Esophagus muscularis mucosa (tissue), 4 donors: ENCODE data around the gene NUDT14. TPM values are rescaled to one million over a fixed set of nuclear protein-coding genes. Genes with fewer than 3 reads are reported as not detected.

Experiments used
- DNase-seq: peaks from one replicate; pipeline ENCODE4 v3.0.0-alpha.2; 2017; ENCODE audit errors: extremely low spot score
- H3K27ac ChIP-seq, 4 donors: fragments of 200-600 bp; sonication (generic); replicated peaks in 1 of 4; 1 replicate in 3 of 4; 2 replicates in 1 of 4; pipeline ENCODE4 v1.5.1; 2016 to 2019; ENCODE audit warnings: mild to moderate bottlenecking in 1 of 4
- H3K27me3 ChIP-seq, 4 donors: fragments of 200-600 bp; sonication (generic); one replicate each; pipeline versions ENCODE4 v1.5.1 to v1.6.0; 2016 to 2019
- H3K36me3 ChIP-seq, 4 donors: fragments of 200-600 bp; sonication (generic); one replicate each; pipeline ENCODE4 v1.5.1; 2016 to 2019
- H3K4me1 ChIP-seq, 4 donors: fragments of 200-600 bp; sonication (generic); one replicate each; pipeline ENCODE4 v1.5.1; 2016 to 2019
- H3K4me3 ChIP-seq, 4 donors: fragments of 200-600 bp; sonication (generic); 1 replicate in 2 of 4; 2 replicates in 2 of 4; pipeline ENCODE4 v1.5.1; 2016 to 2019; ENCODE audit warnings: mild to moderate bottlenecking in 4 of 4, moderate library complexity in 1 of 4
- H3K9me3 ChIP-seq, 4 donors: fragments of 200-600 bp; sonication (generic); 1 replicate in 3 of 4; 2 replicates in 1 of 4; pipeline ENCODE4 v1.5.1; 2016 to 2019
- CTCF ChIP-seq, 3 experiments: fragments of 200-600 bp in 2 of 3; fragments of 450-650 bp in 1 of 3; sonication (generic) in 2 of 3; IDR thresholded peaks; one replicate each; pipeline ENCODE4 v1.5.1; 2017 to 2019; ENCODE audit warnings: antibody characterized with exemption in 3 of 3, mild to moderate bottlenecking in 2 of 3, moderate library complexity in 1 of 3
- EP300 ChIP-seq: sonication (generic); formaldehyde crosslinking; IDR thresholded peaks from one replicate; pipeline ENCODE4 v1.6.1; 2017; ENCODE audit warnings: antibody characterized with exemption
- POLR2A ChIP-seq: fragments of 450-650 bp; IDR thresholded peaks from one replicate; pipeline ENCODE4 v1.6.1; 2017; ENCODE audit warnings: antibody characterized with exemption, moderate library complexity, mild to moderate bottlenecking, low read depth
- POLR2AphosphoS5 ChIP-seq, 2 donors: sonication (generic); formaldehyde crosslinking; IDR thresholded peaks; one replicate each; pipeline ENCODE4 v1.6.1; 2017; ENCODE audit warnings: antibody characterized with exemption in 2 of 2
- WGBS: methylation state at CpG from one replicate; pipeline ENCODE4 v1.1.5; 2018; 5-methylcytosine and 5-hydroxymethylcytosine counted together
- intact Hi-C: fragments of 100-400 bp; cut with DNase I; formaldehyde crosslinking; loops from one replicate; pipeline ENCODE4 v1.15.1; 2023
- total RNA-seq, 4 donors: library from RNA; depleted of rRNA; stranded (reverse); fragments of >200 nt; gene quantifications; one replicate each; pipeline versions ENCODE4 v1.1.0 to v1.2.1, GENCODE V29; 2016

Gene NUDT14
- total RNA-seq, 4 donors from 2014 or later, result 2.1 to 6.2 (median 5.8) TPM

DNA sequence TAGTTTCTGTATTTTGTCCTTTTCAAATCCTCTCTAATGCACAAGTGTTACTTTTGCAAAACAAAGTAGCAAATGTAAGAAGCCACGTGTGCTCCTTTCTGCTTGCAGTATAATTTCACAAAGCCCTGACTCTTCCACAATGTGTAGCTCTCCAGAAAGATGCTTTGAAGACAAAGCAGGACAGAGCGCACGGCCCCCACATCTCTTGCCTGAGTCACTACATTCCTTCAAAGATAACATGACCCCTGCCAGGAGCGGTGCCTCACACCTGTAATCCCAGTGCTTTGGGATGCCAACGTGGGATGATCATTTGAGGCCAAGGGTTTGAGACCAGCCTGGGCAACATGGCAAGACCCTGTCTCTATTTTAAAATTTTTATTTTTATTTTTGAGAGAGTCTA lies 53.1 kb downstream of the NUDT14 start:
- H3K36me3 ChIP-seq, result no peaks in the 10 kb centered on the region
- no peak overlapping the region for H3K4me3 ChIP-seq
- TF ChIP-seq CTCF (IDR thresholded peaks at IDR 0.05) (no peak), POLR2A (no peak), EP300 (no peak), POLR2AphosphoS5 (IDR thresholded peaks at IDR 0.05) (no peak)
- H3K9me3 ChIP-seq, result peaks cover 0 to 18% (median 8%) of the 10 kb centered on the region in 4 donors
- no peak overlapping the region for H3K27ac ChIP-seq
- intact Hi-C loops, result no loop called here
- peaks cover 0 to 17% (median 2%) of the 10 kb centered on the region in 4 donors for H3K27me3 ChIP-seq
- WGBS, result 61% methylated on average over 5 of the region's 5 CpGs
- peaks cover 0 to 6% (median 4%) of the 10 kb centered on the region in 4 donors for H3K4me1 ChIP-seq
- DNase-seq, result no peak

- TF ChIP-seq EP300 (no peak), POLR2AphosphoS5 (IDR thresholded peaks at IDR 0.05) (no peak)
- peaks cover 0 to 6% (median 4%) of the 10 kb centered on the region in 4 donors for H3K4me1 ChIP-seq
- DNase-seq, result no peak
- H3K9me3 ChIP-seq, result peaks cover 0 to 20% (median 17%) of the 10 kb centered on the region in 4 donors
- H3K36me3 ChIP-seq, result no peaks in the 10 kb centered on the region
- no peak overlapping the region for H3K27ac ChIP-seq
- H3K27me3 ChIP-seq, result peaks cover 0 to 16% (median 2%) of the 10 kb centered on the region in 4 donors
- no peak overlapping the region for H3K4me3 ChIP-seq
- intact Hi-C loops, result no loop called here
- 44% methylated on average over 9 of the region's 9 CpGs for WGBS
These were observed 54.2 kb downstream of the NUDT14 start for GRCh38 chr14:105126981-105127329.

DNA sequence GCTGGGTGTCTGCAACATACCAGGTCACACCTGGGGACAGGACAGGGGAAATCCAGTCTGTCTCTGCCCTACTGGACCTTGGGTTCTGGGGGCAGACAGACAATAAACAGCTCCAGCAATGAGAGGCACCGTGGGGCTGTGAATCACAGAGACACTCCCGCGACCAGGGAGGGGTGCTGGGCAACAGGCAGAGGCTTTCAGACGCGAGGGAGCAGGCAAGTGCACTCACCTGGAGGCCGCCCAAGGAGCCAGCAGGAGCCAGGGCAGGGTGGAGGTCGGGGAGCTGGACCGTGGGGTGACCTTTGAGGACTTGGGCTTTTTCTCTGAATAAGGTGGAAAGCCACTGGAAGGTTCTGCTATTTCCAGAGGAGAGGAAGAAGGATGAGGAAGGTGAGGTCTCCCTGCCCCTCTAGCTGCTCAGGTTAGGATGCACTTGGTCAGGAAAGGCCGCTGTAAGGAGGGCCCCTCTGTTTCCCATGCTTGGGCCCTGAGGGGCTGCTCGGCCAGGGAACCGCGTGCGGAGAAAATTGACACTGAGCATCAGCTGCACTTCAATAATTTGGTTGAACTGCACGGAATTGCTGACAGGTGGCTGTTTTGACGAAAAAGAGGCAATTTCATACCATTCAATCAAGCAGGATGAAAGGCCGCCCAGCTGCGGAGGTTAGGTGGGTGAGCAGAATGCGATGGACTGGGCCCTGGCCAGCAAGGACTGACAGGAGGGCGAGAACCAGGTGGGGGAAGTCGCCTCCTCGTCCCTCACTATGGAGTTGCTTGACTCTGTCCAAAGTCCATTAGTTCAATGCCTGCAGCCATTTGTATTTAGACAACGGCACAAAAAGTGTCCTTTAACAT lies 54.8 kb downstream of the NUDT14 start:
- DNase-seq, result no peak
- H3K9me3 ChIP-seq, result peaks cover 0 to 23% (median 18%) of the 10 kb centered on the region in 4 donors

DNA sequence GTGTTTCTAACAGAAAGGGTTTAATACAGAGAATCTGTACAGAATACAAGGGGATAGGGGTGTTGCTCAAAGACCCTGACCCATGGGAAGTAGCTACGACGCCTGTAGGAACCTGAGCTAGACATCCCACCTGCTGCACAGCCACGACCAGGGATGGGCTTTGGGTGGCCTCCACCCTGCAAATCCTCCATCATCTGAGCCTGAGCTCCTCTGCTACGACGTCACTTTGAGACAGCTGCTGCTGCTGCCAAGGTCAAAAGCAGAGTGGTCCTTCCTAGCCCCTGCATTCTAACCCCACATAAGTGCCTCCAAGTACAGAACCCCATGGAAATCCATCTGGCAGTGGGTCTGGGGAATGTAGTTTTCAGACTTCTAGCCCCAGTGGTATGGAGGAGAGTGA lies 56.3 kb downstream of the NUDT14 start:
- intact Hi-C loops, result no loop called here
- TF ChIP-seq EP300, result no peak
- TF ChIP-seq POLR2A, result no peak
- TF ChIP-seq POLR2AphosphoS5 (IDR thresholded peaks at IDR 0.05), result no peak
- no peak for TF ChIP-seq CTCF (IDR thresholded peaks at IDR 0.05)
- 71% methylated on average over 5 of the region's 5 CpGs for WGBS

More for the DNA sequence above, 54.8 kb downstream of the NUDT14 start:
- 72% methylated on average over 22 of the region's 22 CpGs for WGBS
- H3K4me3 ChIP-seq, result no peak overlapping the region
- no peak for TF ChIP-seq POLR2A
- TF ChIP-seq CTCF (IDR thresholded peaks at IDR 0.05), result no peak
- no peak for TF ChIP-seq EP300
- no peak for TF ChIP-seq POLR2AphosphoS5 (IDR thresholded peaks at IDR 0.05)
- H3K4me1 ChIP-seq, result peaks cover 0 to 6% (median 4%) of the 10 kb centered on the region in 4 donors
- H3K27ac ChIP-seq, result no peak overlapping the region
- no peaks in the 10 kb centered on the region for H3K36me3 ChIP-seq
- intact Hi-C loops, result no loop called here
- H3K27me3 ChIP-seq, result peaks cover 0 to 13% (median 2%) of the 10 kb centered on the region in 4 donors

DNA sequence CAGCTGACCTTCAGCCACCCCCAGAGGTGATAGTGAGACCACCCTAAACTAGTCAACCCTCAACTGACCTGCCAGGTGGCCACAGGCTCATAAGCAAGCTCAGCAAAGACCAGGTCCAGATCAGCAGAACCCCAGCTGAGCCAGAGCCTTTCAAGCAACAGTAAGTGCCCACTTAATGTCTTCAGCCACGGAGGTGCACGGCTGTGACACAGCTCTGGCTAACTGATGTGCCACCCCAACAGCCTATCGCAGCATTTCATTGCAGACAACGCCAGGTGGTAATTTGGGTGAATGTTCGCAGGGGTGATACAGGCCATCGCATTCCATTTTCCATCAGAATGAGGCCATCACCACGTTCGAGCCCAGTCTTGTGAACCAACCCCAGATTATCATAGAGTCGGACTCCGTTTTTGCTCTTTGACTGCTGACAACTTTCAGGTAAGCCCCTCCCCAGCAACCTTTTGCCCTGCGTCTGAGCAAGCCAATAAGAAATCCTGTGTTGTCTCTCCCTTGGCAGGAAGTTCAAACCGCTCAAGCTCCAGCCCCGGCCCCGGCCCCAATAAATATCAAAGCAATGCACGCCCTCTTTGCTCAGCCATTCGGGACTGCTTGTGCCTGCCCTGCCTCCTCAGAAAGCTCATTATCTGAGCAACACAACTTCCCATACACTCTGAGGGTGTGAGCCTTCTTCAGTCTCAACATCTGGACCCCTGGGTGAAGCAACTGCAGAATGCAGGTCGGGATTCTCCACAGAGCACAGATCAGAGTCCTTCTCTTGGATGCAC lies 56.9 kb downstream of the NUDT14 start:
- intact Hi-C loops, result no loop called here
- 76% methylated on average over 15 of the region's 17 CpGs for WGBS
- peaks cover 0 to 6% (median 4%) of the 10 kb centered on the region in 4 donors for H3K4me1 ChIP-seq

More for the DNA sequence above, 56.3 kb downstream of the NUDT14 start:
- no peak overlapping the region for H3K27ac ChIP-seq
- DNase-seq, result no peak
- peaks cover 0 to 20% (median 2%) of the 10 kb centered on the region in 4 donors for H3K27me3 ChIP-seq
- peaks cover 0 to 6% (median 4%) of the 10 kb centered on the region in 4 donors for H3K4me1 ChIP-seq
- H3K9me3 ChIP-seq, result peaks cover 0 to 23% (median 17%) of the 10 kb centered on the region in 4 donors
- no peak overlapping the region for H3K4me3 ChIP-seq
- no peaks in the 10 kb centered on the region for H3K36me3 ChIP-seq

More for the DNA sequence above, 56.9 kb downstream of the NUDT14 start:
- TF ChIP-seq POLR2AphosphoS5 (IDR thresholded peaks at IDR 0.05), result no peak
- TF ChIP-seq POLR2A, result no peak
- no peak for TF ChIP-seq CTCF (IDR thresholded peaks at IDR 0.05)
- no peak for TF ChIP-seq EP300
- Histone ChIP-seq H3K27me3 (peaks cover 0 to 20% (median 2%) of the 10 kb centered on the region in 4 donors), H3K36me3 (no peaks in the 10 kb centered on the region), H3K27ac (no peak overlapping the region), H3K4me3 (no peak overlapping the region), H3K9me3 (peaks cover 0 to 23% (median 17%) of the 10 kb centered on the region in 4 donors)
- DNase-seq, result no peak
